ENCODE data around the gene PLTP. TPM values are rescaled to one million over a fixed set of nuclear protein-coding genes. Genes with fewer than 3 reads are reported as not detected.
"Not testable (repeated sequence)": the region's sequence is repeated elsewhere in the genome, so short reads cannot be mapped to it uniquely, and the experiment has no call there.

PLTP gene
- total RNA-seq, 1 experiment from 2014 or later = 1.4 TPM

DNA sequence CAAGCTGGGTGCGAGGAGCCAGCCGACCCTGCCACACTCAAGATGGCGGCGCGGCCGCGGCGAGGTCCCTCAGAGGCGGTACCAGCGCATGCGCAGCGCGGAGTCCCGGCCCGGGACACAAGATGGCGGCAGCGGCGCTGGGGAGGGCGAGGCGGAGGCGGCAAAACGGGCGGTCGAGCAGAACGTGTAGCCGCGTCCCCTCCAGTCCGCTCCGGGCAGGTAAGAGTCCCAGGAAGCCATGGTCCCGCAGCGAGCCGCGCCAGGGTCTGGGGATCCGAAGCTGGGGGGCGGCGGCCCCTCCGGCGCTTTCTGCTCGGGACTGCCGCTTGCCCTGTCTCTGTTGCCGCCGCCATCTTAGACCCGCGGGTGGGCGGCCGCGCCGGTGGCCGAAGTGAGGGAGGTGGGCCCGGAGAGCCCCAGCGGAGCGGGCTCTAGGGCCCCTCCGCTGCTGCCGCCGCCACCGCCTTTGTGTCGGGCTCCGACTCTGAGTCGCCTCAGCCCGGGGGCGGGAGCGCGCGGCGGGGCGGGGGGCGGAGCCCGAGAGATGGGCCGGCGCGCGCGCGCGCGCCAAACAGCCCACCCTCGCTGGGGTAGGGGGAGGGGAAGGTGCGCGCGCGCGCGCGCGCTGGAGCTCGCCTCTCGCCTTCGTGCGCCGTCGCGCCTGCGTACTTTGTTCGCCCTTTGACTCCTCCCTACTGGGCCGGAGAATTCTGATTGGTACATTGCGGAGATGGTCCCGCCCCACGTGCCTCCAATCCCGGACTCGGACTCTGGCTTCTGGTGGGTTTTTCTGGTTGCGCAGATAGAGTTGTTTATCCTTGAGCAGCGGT lies 22.8 kb upstream of the PLTP start, which contains the start of gene PCIF1:
Gene PCIF1 (plus strand): TSS at position 98 of the 830 bp plus-strand sequence. CDS start 4,317 bp downstream, outside the sequence.
- no TSS peak for BruUV-seq (replicated peaks)
- DNase-seq = peak; percentile 99
- H3K36me3 Mint-ChIP-seq (ENCODE audit: insufficient read depth, unreplicated experiment) = peaks cover 65% of the 10 kb centered on the region
- H3K27me3 Mint-ChIP-seq (ENCODE audit: unreplicated experiment) = no peaks in the 10 kb centered on the region
- no peaks in the 10 kb centered on the region for H3K9me3 Mint-ChIP-seq (ENCODE audit: low read depth, unreplicated experiment)
- H3K4me1 Mint-ChIP-seq (ENCODE audit: low read depth, unreplicated experiment) = peaks cover 6% of the 10 kb centered on the region
- CTCF ChIA-PET = interaction anchor here (0.7 to 2.3 kb wide), 9 partner anchors 10 to 135 kb away, joined by 3 to 7 read pairs (median 4); no protein-coding TSS in a partner anchor
- H3K4me3 Mint-ChIP-seq (ENCODE audit: low read depth, unreplicated experiment) = peak within 1 kb of the TSS; percentile 100
- intact Hi-C loops (cut with micrococcal nuclease; ENCODE audit: unreplicated experiment) = no loop called here
- peak within 1 kb of the TSS; percentile 99 for H3K27ac Mint-ChIP-seq (ENCODE audit: unreplicated experiment)
- TF ChIP-seq, protein P1, sequence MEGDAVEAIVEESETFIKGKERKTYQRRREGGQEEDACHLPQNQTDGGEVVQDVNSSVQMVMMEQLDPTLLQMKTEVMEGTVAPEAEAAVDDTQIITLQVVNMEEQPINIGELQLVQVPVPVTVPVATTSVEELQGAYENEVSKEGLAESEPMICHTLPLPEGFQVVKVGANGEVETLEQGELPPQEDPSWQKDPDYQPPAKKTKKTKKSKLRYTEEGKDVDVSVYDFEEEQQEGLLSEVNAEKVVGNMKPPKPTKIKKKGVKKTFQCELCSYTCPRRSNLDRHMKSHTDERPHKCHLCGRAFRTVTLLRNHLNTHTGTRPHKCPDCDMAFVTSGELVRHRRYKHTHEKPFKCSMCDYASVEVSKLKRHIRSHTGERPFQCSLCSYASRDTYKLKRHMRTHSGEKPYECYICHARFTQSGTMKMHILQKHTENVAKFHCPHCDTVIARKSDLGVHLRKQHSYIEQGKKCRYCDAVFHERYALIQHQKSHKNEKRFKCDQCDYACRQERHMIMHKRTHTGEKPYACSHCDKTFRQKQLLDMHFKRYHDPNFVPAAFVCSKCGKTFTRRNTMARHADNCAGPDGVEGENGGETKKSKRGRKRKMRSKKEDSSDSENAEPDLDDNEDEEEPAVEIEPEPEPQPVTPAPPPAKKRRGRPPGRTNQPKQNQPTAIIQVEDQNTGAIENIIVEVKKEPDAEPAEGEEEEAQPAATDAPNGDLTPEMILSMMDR (IDR thresholded peaks at IDR 0.05; ENCODE audit: unreplicated experiment) = no peak

GRCh38 chr20:45934046-45934585 lies 22.2 kb upstream of the PLTP start:
- TSS peak; percentile 72 for BruUV-seq (replicated peaks)
- peak overlapping the region; percentile 99 for H3K27ac Mint-ChIP-seq (ENCODE audit: unreplicated experiment)
- peaks cover 58% of the 10 kb centered on the region for H3K36me3 Mint-ChIP-seq (ENCODE audit: insufficient read depth, unreplicated experiment)
- intact Hi-C loops (cut with micrococcal nuclease; ENCODE audit: unreplicated experiment) = no loop called here
- peak overlapping the region; percentile 100 for H3K4me3 Mint-ChIP-seq (ENCODE audit: low read depth, unreplicated experiment)
- TF ChIP-seq, protein P1 (IDR thresholded peaks at IDR 0.05; ENCODE audit: unreplicated experiment) = no peak
- CTCF ChIA-PET = interaction anchor here (0.6 to 2.3 kb wide), 13 partner anchors 10 to 135 kb away, joined by 3 to 7 read pairs (median 4); partner anchors contain the start of gene ZSWIM1
- no peaks in the 10 kb centered on the region for H3K27me3 Mint-ChIP-seq (ENCODE audit: unreplicated experiment)
- peaks cover 6% of the 10 kb centered on the region for H3K4me1 Mint-ChIP-seq (ENCODE audit: low read depth, unreplicated experiment)
- DNase-seq = peak; percentile 58
- H3K9me3 Mint-ChIP-seq (ENCODE audit: low read depth, unreplicated experiment) = no peaks in the 10 kb centered on the region

DNA sequence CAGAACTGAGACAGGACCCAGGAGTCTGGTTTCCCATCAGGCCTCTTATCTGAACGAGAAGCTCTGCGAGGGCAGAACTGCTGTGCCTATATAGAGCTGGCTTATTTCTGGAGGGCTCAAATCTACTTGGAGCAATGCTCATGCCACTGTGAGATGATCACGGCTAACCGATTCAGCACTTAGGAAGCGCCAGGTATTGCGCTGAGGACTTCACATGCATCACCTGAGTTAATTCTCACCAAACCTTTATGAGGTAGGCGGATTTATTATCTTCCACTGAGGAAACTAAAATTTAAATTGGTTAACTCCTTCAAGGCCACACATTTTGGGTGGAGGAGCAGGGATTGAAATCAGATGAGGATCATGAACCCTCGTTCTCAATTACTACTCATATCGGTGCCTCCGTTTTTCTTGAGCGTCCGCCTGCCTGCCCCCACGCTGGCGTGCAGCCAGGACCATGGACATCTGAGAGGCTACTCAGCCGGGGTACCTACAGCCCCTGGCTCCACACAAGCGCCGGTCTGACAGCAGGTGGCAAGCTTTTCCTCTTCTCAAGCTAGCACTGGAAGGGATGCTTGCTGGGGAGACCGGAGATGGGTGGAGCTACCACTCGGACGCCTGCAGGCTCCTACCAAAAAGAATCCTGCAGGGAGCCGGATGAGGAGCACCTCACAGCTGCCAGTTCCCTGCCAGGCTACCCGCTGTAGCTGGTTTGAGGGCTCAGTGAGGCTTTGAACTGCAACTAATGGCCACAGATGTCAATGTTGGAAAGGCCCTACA lies 21.5 kb upstream of the PLTP start:
- TF ChIP-seq, protein P1 (IDR thresholded peaks at IDR 0.05; ENCODE audit: unreplicated experiment) = peak; percentile 44
- H3K4me3 Mint-ChIP-seq (ENCODE audit: low read depth, unreplicated experiment) = peak overlapping the region; percentile 100
- BruUV-seq (replicated peaks) = no TSS peak
- H3K27me3 Mint-ChIP-seq (ENCODE audit: unreplicated experiment) = peaks cover 4% of the 10 kb centered on the region
- peak; percentile 90 for DNase-seq
- peaks cover 4% of the 10 kb centered on the region for H3K4me1 Mint-ChIP-seq (ENCODE audit: low read depth, unreplicated experiment)
- H3K9me3 Mint-ChIP-seq (ENCODE audit: low read depth, unreplicated experiment) = no peaks in the 10 kb centered on the region
- intact Hi-C loops (cut with micrococcal nuclease; ENCODE audit: unreplicated experiment) = no loop called here
- peaks cover 53% of the 10 kb centered on the region for H3K36me3 Mint-ChIP-seq (ENCODE audit: insufficient read depth, unreplicated experiment)
- H3K27ac Mint-ChIP-seq (ENCODE audit: unreplicated experiment) = peak overlapping the region; percentile 99
- CTCF ChIA-PET = interaction anchor here (0.6 to 2.3 kb wide), 11 partner anchors 9 to 134 kb away, joined by 3 to 7 read pairs (median 3); partner anchors contain the start of gene ZSWIM1

- H3K4me3 Mint-ChIP-seq (ENCODE audit: low read depth, unreplicated experiment); H3K9me3 Mint-ChIP-seq (ENCODE audit: low read depth, unreplicated experiment); H3K27ac Mint-ChIP-seq (ENCODE audit: unreplicated experiment); BruUV-seq (replicated peaks); CTCF ChIA-PET; H3K4me1 Mint-ChIP-seq (ENCODE audit: low read depth, unreplicated experiment); intact Hi-C loops (cut with micrococcal nuclease; ENCODE audit: unreplicated experiment); DNase-seq: not testable (repeated sequence)
- Mint-ChIP-seq H3K27me3 (ENCODE audit: unreplicated experiment) (peaks cover 21% of the 10 kb centered on the region), H3K36me3 (ENCODE audit: insufficient read depth, unreplicated experiment) (peaks cover 40% of the 10 kb centered on the region)
These were observed 19.7 kb upstream of the PLTP start for GRCh38 chr20:45931680-45932079.
